Measurements from ENCODE around the gene DYNC2LI1. TPM values are rescaled to one million over a fixed set of nuclear protein-coding genes. Genes with fewer than 3 reads are reported as not detected.

DYNC2LI1 gene
- polyA plus RNA-seq, 3 donors = 77.1 to 99.1 (median 84.2) TPM

DNA sequence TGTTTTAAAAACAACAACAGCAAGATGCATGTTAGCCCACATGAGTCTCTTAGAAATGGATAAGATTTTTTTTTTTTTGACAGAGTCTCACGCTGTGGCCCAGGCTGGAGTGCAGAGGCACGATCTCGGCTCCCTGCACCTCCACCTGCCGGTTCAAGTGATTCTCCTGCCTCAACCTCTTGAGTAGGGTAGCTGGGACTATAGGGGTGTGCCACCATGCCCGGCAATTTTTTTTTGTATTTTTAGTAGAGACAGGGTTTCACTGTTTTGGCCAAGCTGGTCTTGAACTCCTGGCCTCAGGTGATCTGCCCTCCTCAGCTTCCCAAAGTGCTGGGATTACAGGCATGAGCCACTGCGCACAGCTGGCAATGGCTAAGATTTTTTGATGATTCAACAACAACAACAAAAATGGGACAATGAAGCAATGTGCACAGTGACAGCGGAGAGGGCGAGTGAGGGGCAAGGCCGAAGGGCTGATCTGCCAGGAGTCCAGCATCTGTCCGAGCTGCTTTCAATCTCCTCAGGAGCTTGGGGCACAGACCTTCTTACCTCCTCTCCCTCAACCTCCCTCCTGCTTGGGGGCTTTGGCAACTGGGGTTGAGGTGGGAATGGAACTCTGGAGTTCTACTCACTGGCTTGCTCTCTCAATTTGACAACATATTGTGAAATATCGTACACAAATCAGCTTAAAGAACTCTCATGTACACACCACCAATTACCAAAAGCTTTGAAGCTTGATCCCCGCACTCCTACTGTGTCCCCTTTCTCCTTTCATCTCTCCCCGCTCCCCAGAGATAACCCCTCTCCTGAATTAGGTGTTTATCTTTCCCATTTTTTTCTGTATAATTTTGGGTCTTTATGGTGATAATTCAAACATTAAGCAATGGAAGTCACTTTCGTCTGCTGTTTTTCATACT is 68.4 kb downstream of the DYNC2LI1 start:
- no peak for DNase-seq (ENCODE audit: low read depth in 3 of 3, low spot score in 2 of 3)

GRCh38 chr2:43842866-43843226 is 69.0 kb downstream of the DYNC2LI1 start:
- DNase-seq (ENCODE audit: low read depth in 3 of 3, low spot score in 2 of 3) = no peak

- no peak for DNase-seq (ENCODE audit: low read depth in 3 of 3, low spot score in 2 of 3)
These were observed 71.3 kb downstream of the DYNC2LI1 start for GRCh38 chr2:43845181-43845580.

DNA sequence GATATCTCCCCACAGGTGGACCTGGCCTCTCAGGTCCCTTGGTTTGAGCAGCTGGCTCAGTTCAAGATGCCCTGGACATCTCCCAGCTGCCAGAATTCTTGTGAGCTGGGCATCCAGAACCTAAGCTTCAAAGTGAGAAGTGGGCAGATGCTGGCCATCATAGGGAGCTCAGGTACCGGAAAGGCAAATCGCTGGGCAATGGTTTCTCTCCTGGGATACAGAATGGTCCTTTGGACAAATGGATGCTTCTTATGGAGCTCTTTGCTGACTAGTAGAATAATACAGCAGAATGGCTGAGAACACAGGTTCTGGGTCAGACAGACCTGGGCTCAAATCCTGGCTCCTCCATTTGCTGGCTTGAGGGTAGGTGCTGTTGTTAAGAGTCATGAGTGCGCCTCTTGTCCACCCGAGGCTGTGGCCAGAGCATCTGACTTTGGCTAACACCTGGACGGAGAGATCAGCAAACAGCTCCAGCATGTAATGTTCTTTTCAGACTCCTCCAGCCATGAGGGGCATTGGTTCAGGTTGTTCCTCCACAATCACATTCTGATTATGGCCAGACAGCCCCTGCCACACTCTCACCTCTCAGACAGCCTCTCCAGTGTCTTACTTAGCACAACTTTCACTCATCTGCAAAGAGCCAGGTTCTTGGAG is 72.4 kb downstream of the DYNC2LI1 start:
- DNase-seq (ENCODE audit: low read depth in 3 of 3, low spot score in 2 of 3) = no peak

DNA sequence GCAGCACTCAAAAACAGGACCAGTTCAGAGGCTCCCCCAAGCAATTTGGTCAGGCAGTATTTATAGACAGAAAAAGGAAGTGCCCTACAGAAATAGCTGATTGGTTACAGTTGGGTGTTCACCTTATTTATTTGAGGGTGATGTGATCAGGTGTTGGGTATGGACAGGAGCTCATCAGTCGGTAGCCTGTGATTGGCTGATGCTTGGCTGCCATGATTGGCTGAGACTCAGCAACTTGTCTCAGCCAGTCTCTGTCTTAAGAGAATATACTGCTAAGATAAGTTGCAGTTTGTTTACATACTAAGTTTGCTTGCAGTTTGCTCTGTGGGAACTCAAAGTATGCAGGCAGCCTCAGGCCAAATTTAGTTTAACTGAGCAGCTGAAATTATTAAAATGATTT is 74.4 kb downstream of the DYNC2LI1 start:
- DNase-seq (ENCODE audit: low read depth in 3 of 3, low spot score in 2 of 3) = no peak

GRCh38 chr2:43851011-43851980 is 77.5 kb downstream of the DYNC2LI1 start:
- no peak for DNase-seq (ENCODE audit: low read depth in 3 of 3, low spot score in 2 of 3)

DNA sequence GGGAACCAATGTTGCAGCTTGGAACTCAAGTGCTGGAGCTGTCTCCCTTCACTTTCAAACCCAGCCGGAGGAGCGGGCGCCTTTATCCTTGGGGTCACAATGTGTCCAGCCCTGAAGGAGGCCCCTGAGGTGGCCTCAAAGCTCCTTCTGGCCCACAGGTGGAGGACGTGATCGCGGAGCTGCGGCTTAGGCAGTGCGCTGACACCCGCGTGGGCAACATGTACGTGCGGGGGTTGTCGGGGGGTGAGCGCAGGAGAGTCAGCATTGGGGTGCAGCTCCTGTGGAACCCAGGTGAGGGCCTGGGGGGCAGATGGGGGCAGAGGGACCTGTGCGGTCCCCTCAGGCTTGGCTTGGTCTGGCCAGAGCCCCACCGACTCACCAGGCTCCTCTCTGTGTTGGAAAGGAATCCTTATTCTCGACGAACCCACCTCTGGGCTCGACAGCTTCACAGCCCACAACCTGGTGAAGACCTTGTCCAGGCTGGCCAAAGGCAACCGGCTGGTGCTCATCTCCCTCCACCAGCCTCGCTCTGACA is 78.4 kb downstream of the DYNC2LI1 start:
- no peak for DNase-seq (ENCODE audit: low read depth in 3 of 3, low spot score in 2 of 3)

DNA sequence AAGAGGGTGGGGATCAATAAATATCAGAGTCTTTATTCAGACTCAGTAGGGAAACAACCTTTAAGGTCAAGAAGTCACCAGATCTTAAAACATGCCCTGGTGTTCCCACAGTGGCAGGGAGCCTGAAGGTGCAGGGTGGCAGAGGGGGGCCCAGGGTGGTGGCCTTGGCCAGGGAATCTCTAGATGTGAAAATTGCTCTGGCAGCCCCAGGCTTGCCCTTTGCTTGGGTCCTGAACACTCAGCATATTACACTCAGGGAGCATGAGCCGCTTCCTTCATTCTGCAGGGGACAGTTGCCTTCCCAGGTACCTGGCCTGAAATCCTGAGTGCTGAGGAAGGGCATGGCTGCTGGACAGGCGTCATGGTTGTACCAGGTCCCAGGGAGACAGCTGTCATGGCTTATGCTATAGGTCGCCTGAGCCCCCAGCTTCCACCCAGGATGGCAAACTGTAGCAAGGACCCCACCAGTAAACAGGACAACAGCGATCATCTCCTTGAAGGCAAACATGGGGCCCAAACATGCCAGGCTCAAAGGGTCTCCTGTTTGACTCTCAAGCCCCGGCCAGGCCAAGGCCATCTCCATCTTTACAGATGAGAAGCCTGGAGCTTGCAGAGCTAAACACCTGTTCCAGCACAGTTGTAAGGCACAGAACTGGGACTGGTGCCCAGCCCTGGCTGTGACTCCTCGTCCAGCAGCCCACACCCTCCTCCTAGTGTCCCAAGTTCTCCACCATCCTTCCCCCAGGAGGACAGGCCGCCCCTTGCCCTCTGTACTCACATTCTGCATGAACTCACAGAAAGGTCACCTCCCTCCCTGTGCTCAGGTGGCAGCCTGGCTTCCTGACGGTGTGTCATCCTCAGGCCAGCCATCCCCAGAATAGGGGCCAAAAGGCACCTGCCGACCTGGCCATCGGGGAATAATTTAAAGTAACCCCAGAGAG is 79.6 kb downstream of the DYNC2LI1 start:
- DNase-seq (ENCODE audit: low read depth in 3 of 3, low spot score in 2 of 3) = no peak

DNA sequence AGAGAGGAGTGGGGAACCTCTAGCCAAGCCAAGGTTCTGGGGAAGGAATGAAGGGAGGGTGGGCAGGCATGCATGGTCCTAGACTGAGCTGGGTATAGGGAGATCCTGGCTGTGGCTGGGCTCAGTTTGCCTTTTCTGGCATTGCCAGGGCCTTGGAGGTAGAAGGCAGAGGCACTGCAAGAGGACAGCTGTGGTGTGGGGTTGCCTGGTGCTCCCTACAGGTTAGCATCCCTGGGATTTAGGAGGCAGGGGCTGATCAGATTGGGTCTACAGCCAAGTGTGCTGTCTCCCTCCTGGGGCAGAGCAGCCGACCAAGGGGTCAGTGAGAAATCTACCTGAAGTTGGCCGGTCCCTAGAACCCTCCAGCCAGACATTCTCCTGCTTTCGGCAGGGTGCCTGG is 80.8 kb downstream of the DYNC2LI1 start:
- DNase-seq (ENCODE audit: low read depth in 3 of 3, low spot score in 2 of 3) = no peak

DNA sequence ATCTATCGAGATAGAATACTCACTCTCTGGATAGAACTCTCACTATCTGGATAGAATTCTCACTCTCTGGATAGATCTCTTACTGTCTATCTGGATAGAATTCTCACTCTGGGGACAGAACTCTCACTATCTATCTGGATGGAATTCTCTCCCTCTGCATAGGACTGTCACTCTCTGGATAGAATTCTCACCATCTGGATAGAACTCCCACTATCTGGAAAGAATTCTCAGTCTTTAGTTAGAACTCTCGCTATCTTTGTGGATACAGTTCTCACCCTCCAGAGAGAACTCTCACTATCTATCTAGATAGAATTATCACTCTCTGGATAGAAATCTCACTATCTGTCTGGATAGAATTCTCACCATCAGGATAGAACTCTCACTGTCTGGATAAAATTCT is 81.5 kb downstream of the DYNC2LI1 start:
- DNase-seq (ENCODE audit: low read depth in 3 of 3, low spot score in 2 of 3) = no peak

Other genes with a start within 250 kb of the DYNC2LI1 start
- 10 to 100 TPM; 33.6 to 35.1 (median 34.5) TPM for gene THADA, start 178.0 kb upstream of the DYNC2LI1 start, polyA plus RNA-seq (ENCODE audit: insufficient read length in 3 of 3)
- gene PLEKHH2, start 136.8 kb upstream of the DYNC2LI1 start, polyA plus RNA-seq (ENCODE audit: insufficient read length in 3 of 3) = 10 to 100 TPM; 18.9 to 29.2 (median 20.1) TPM
- 1 to 10 TPM; 2.8 to 5.2 (median 4.8) TPM for gene C1GALT1C1L, start 97.6 kb upstream of the DYNC2LI1 start, polyA plus RNA-seq (ENCODE audit: insufficient read length in 3 of 3)
- gene ABCG5, start 64.8 kb downstream of the DYNC2LI1 start, polyA plus RNA-seq (ENCODE audit: insufficient read length in 3 of 3) = under 1 TPM; 0.31 to 0.55 (median 0.50) TPM
- gene ABCG8, start 64.9 kb downstream of the DYNC2LI1 start, polyA plus RNA-seq (ENCODE audit: insufficient read length in 3 of 3) = 1 to 10 TPM in 1 of 3 donors, under 1 TPM in 2; 0.75 to 1.2 (median 0.79) TPM
- 100 to 1,000 TPM; 114 to 131 (median 115) TPM for gene LRPPRC, start 221.9 kb downstream of the DYNC2LI1 start, polyA plus RNA-seq (ENCODE audit: insufficient read length in 3 of 3)

All from right renal cortex interstitium (tissue), 3 donors.